K562 (cell line): ENCODE measurements around the gene SCAPER. TPM values are rescaled to one million over a fixed set of nuclear protein-coding genes. Genes with fewer than 3 reads are reported as not detected.

ENCODE experiments used
- CCNT2 ChIP-seq: IDR thresholded peaks from 2 replicates; pipeline ENCODE4 v1.6.1; 2011; ENCODE audit warnings: borderline replicate concordance, low read depth, mild to moderate bottlenecking, moderate library complexity, mixed read lengths, low read length; ENCODE audit not compliant: insufficient read length; ENCODE audit errors: extremely low read depth
- CHD4 ChIP-seq: fragments of 200-600 bp; sonication (generic); IDR thresholded peaks from 3 replicates; pipeline ENCODE4 v1.6.1; 2012; ENCODE audit warnings: low read depth, mild to moderate bottlenecking, mixed read lengths, low read length, inconsistent platforms; ENCODE audit not compliant: insufficient read depth, insufficient replicate concordance, poor library complexity, severe bottlenecking
- HDAC8 ChIP-seq: fragments of 450-650 bp; IDR thresholded peaks from 2 replicates; pipeline ENCODE4 v1.6.1; 2016; ENCODE audit warnings: mild to moderate bottlenecking, missing genetic modification characterization, moderate library complexity, missing compliant biosample characterization
- KAT7 ChIP-seq: sonication (generic); formaldehyde crosslinking; IDR thresholded peaks from 2 replicates; pipeline ENCODE4 v1.8.0; 2022; ENCODE audit warnings: missing genetic modification reagents, mild to moderate bottlenecking, borderline replicate concordance
- KLF16 ChIP-seq: IDR thresholded peaks from 2 replicates; pipeline ENCODE4 v1.6.1; 2016; ENCODE audit warnings: antibody characterized with exemption
- SAP30 ChIP-seq: fragments of 200-600 bp; sonication (generic); IDR thresholded peaks from 2 replicates; pipeline ENCODE4 v1.6.1; 2012; ENCODE audit warnings: borderline replicate concordance, low read depth, mild to moderate bottlenecking, moderate library complexity, low read length, control low read depth, inconsistent platforms; ENCODE audit not compliant: insufficient read depth, poor library complexity, severe bottlenecking
- TEAD4 ChIP-seq, 2 experiments: sonication (generic) in 1 of 2; formaldehyde crosslinking in 1 of 2; IDR thresholded peaks; 2 replicates each; pipeline versions ENCODE4 v1.6.1 to v1.8.0; 2012 to 2022; ENCODE audit warnings: borderline replicate concordance in 1 of 2, inconsistent platforms in 1 of 2, low read length in 1 of 2, mild to moderate bottlenecking in 1 of 2, missing genetic modification reagents in 1 of 2
- UBTF ChIP-seq, 2 experiments: IDR thresholded peaks; 2 replicates each; pipeline ENCODE4 v1.6.1; 2012; ENCODE audit warnings: improper control_type of control experiment in 2 of 2, low read depth in 2 of 2, low read length in 2 of 2, borderline replicate concordance in 1 of 2
- ZNF263 ChIP-seq: sonication (generic); formaldehyde crosslinking; IDR thresholded peaks from 2 replicates; pipeline ENCODE4 v1.8.0; 2022; ENCODE audit warnings: mild to moderate bottlenecking, missing genetic modification reagents, borderline replicate concordance
- polyA plus RNA-seq, 8 experiments: library from polyadenylated mRNA; depleted of rRNA in 4 of 8; stranded (reverse) in 5 of 8; unstranded in 3 of 8; fragments of >200 nt; fragmentation: Nextera tagmentation in 2 of 8; fragmentation: Illumina TruSeq in 1 of 8; extraction: Ambion mirVana in 2 of 8; extraction: Trizol in 1 of 8; gene quantifications; 2 replicates each; pipeline versions ENCODE4 v1.2.1 to v1.2.3, GENCODE V29; 2011 to 2014; ENCODE audit warnings: inconsistent platforms in 1 of 8, missing spikeins in 1 of 8
- total RNA-seq, 7 experiments: library from RNA; depleted of rRNA in 6 of 7; stranded (reverse); fragments of >200 nt in 6 of 7; fragmentation: Illumina TruSeq in 2 of 7; extraction: Trizol in 2 of 7; gene quantifications; 2 replicates each; pipeline versions ENCODE4 v1.2.1 to v1.2.3, GENCODE V29; 2011 to 2021; ENCODE audit warnings: low replicate concordance in 1 of 7
- TF ChIP-seq, protein P1 (sequence below), 2 experiments: fragments of 150-350 bp in 1 of 2; IDR thresholded peaks; 2 replicates each; pipeline ENCODE4 v1.6.1; 2012 to 2016; ENCODE audit warnings: low read depth in 2 of 2, low read length in 2 of 2, mild to moderate bottlenecking in 1 of 2, moderate library complexity in 1 of 2
- TF ChIP-seq, protein P2 (sequence below): sonication (generic); formaldehyde crosslinking; IDR thresholded peaks from 2 replicates; pipeline ENCODE4 v1.9.0; 2022; ENCODE audit warnings: mild to moderate bottlenecking, missing genetic modification reagents
- TF ChIP-seq, protein P3 (sequence below): sonication (generic); formaldehyde crosslinking; IDR thresholded peaks from 2 replicates; pipeline ENCODE4 v1.8.0; 2022; ENCODE audit warnings: mild to moderate bottlenecking, missing genetic modification reagents, borderline replicate concordance
- TF ChIP-seq, protein P4 (sequence below), 2 experiments: fragments of 450-650 bp; conservative IDR thresholded peaks; 2 replicates each; pipeline ENCODE4 v1.6.1; 2017; ENCODE audit warnings: mild to moderate bottlenecking in 2 of 2, moderate library complexity in 2 of 2

Gene SCAPER
- total and polyA plus RNA-seq, 9 of the 15 experiments (the other 6 are each of a cell fraction or from before 2014, with no cell fraction given), result 1.3 to 5.7 (median 3.2) TPM

DNA sequence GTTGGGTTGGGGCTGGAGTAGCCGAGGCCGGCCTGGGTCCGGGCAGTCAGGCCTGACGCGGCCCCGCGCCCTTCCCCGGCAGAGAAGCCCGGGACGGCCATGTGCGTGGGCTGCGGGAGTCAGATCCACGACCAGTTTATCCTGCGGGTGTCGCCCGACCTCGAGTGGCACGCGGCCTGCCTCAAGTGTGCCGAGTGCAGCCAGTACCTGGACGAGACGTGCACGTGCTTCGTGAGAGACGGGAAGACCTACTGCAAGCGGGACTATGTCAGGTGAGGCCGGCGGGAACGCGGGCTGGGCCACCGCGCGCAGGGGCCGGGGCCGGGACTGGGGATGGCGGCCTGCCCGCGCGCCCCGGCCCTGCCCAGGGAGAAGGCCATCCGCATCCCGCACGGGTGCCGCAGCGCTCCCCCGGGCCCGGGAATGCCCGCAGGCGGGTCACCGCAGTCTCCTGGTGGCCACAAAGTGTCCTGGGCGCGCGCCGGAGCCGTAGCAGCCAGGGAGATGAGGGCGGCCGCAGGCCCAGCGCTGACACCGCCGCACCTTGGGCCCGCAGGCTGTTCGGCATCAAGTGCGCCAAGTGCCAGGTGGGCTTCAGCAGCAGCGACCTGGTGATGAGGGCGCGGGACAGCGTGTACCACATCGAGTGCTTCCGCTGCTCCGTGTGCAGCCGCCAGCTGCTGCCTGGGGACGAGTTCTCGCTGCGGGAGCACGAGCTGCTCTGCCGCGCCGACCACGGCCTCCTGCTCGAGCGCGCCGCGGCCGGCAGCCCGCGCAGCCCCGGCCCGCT is 567.2 kb downstream of the SCAPER start (continued):
- peak; percentile 94 for TF ChIP-seq KAT7 (CRISPR knock-in tag)
- TF ChIP-seq SAP30, result peak; percentile 48
- TF ChIP-seq CHD4, result no peak
- no peak; the same call in 1 of the 2 replicates for TF ChIP-seq ZNF263 (CRISPR knock-in tag)
- TF ChIP-seq, protein P1, sequence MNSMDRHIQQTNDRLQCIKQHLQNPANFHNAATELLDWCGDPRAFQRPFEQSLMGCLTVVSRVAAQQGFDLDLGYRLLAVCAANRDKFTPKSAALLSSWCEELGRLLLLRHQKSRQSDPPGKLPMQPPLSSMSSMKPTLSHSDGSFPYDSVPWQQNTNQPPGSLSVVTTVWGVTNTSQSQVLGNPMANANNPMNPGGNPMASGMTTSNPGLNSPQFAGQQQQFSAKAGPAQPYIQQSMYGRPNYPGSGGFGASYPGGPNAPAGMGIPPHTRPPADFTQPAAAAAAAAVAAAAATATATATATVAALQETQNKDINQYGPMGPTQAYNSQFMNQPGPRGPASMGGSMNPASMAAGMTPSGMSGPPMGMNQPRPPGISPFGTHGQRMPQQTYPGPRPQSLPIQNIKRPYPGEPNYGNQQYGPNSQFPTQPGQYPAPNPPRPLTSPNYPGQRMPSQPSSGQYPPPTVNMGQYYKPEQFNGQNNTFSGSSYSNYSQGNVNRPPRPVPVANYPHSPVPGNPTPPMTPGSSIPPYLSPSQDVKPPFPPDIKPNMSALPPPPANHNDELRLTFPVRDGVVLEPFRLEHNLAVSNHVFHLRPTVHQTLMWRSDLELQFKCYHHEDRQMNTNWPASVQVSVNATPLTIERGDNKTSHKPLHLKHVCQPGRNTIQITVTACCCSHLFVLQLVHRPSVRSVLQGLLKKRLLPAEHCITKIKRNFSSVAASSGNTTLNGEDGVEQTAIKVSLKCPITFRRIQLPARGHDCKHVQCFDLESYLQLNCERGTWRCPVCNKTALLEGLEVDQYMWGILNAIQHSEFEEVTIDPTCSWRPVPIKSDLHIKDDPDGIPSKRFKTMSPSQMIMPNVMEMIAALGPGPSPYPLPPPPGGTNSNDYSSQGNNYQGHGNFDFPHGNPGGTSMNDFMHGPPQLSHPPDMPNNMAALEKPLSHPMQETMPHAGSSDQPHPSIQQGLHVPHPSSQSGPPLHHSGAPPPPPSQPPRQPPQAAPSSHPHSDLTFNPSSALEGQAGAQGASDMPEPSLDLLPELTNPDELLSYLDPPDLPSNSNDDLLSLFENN (IDR thresholded peaks at IDR 0.05; ENCODE audit: low read depth in 2 of 2, low read length in 2 of 2), result no peak
- TF ChIP-seq, protein P2, sequence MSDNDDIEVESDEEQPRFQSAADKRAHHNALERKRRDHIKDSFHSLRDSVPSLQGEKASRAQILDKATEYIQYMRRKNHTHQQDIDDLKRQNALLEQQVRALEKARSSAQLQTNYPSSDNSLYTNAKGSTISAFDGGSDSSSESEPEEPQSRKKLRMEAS (CRISPR knock-in tag), result peak; percentile 91
- TF ChIP-seq, protein P3, sequence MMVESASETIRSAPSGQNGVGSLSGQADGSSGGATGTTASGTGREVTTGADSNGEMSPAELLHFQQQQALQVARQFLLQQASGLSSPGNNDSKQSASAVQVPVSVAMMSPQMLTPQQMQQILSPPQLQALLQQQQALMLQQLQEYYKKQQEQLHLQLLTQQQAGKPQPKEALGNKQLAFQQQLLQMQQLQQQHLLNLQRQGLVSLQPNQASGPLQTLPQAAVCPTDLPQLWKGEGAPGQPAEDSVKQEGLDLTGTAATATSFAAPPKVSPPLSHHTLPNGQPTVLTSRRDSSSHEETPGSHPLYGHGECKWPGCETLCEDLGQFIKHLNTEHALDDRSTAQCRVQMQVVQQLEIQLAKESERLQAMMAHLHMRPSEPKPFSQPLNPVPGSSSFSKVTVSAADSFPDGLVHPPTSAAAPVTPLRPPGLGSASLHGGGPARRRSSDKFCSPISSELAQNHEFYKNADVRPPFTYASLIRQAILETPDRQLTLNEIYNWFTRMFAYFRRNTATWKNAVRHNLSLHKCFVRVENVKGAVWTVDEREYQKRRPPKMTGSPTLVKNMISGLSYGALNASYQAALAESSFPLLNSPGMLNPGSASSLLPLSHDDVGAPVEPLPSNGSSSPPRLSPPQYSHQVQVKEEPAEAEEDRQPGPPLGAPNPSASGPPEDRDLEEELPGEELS (CRISPR knock-in tag), result peak; percentile 66; the same call in 1 of the 2 replicates
- TF ChIP-seq, protein P4, sequence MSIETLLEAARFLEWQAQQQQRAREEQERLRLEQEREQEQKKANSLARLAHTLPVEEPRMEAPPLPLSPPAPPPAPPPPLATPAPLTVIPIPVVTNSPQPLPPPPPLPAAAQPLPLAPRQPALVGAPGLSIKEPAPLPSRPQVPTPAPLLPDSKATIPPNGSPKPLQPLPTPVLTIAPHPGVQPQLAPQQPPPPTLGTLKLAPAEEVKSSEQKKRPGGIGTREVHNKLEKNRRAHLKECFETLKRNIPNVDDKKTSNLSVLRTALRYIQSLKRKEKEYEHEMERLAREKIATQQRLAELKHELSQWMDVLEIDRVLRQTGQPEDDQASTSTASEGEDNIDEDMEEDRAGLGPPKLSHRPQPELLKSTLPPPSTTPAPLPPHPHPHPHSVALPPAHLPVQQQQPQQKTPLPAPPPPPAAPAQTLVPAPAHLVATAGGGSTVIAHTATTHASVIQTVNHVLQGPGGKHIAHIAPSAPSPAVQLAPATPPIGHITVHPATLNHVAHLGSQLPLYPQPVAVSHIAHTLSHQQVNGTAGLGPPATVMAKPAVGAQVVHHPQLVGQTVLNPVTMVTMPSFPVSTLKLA (conservative IDR thresholded peaks at IDR 0.05), result peak; percentile 60 to 69
- peak; percentile 28 for TF ChIP-seq CCNT2
- peak; percentile 43; the same call in 1 of the 2 replicates for TF ChIP-seq HDAC8 (tag)
- no peak for TF ChIP-seq KLF16
- TF ChIP-seq UBTF (IDR thresholded peaks at IDR 0.05; ENCODE audit: borderline replicate concordance in 1 of 2, low read depth in 2 of 2, low read length in 2 of 2), result peak in 1 of 2 experiments; percentile 76; a peak in 1 of 4 replicates
- TF ChIP-seq TEAD4 (IDR thresholded peaks at IDR 0.05; ENCODE audit: low read length), result no peak
- TF ChIP-seq TEAD4 (CRISPR knock-in tag; IDR thresholded peaks at IDR 0.05; ENCODE audit: borderline replicate concordance), result 0 out of 2 replicates have a peak, but pooled peaks have one; percentile 54
